ENCODE measurements around the gene ALDH3B2.
"Not testable (repeated sequence)": the region's sequence is repeated elsewhere in the genome, so short reads cannot be mapped to it uniquely, and the experiment has no call there.

- not testable (repeated sequence) for TF ChIP-seq CTCF (IDR thresholded peaks at IDR 0.05); POLR2A (IDR thresholded peaks at IDR 0.05; ENCODE audit: low read depth); POLR2AphosphoS5 (IDR thresholded peaks at IDR 0.05); EP300 (IDR thresholded peaks at IDR 0.05)
Measured at GRCh38 chr11:67723036-67723435, 48.6 kb upstream of the ALDH3B2 start.

Measured in esophagus muscularis mucosa (tissue), 4 donors.